WTC11 (cell line): ENCODE measurements around the gene SPOCK1. TPM values are rescaled to one million over a fixed set of nuclear protein-coding genes. Genes with fewer than 3 reads are reported as not detected.

Experiments
- ATAC-seq: fragments of 200-7000 bp; cut with Tn5 transposase; 2 replicates; pipeline ENCODE4 v1.10.0; 2021; ENCODE audit warnings: mild to moderate bottlenecking, moderate library complexity
- CTCF ChIA-PET: fragments of 300-600 bp; sonication (Branson Sonifier 250); formaldehyde crosslinking; loops from one replicate; lab custom pipeline; 2021; ENCODE audit warnings: antibody characterized with exemption; lab: Charles Lee
- POLR2A ChIA-PET: fragments of 350-600 bp; sonication (Branson Sonifier 250); formaldehyde crosslinking; loops from one replicate; lab custom pipeline; 2021; ENCODE audit warnings: antibody characterized with exemption; lab: Charles Lee
- DNase-seq: peaks from one replicate; pipeline ENCODE4 v3.0.0; 2021; ENCODE audit warnings: low spot score
- H3K27ac Mint-ChIP-seq: 2 replicates; pipeline ENCODE4 v1.8.0; 2021; ENCODE audit warnings: mixed read lengths
- H3K27me3 Mint-ChIP-seq: 2 replicates; pipeline ENCODE4 v1.8.0; 2021; ENCODE audit warnings: low read depth, mild to moderate bottlenecking, moderate library complexity, mixed read lengths
- H3K36me3 Mint-ChIP-seq: 2 replicates; pipeline ENCODE4 v1.8.0; 2021; ENCODE audit warnings: mixed read lengths
- H3K4me1 Mint-ChIP-seq: 2 replicates; pipeline ENCODE4 v1.8.0; 2022; ENCODE audit warnings: mixed read lengths
- H3K4me3 Mint-ChIP-seq: 2 replicates; pipeline ENCODE4 v1.8.0; 2021; ENCODE audit warnings: mild to moderate bottlenecking, moderate library complexity, mixed read lengths
- H3K9me3 Mint-ChIP-seq: 2 replicates; pipeline ENCODE4 v1.8.0; 2021; ENCODE audit warnings: mixed read lengths
- ELF4 ChIP-seq: sonication (generic); formaldehyde crosslinking; IDR thresholded peaks from 2 replicates; pipeline ENCODE4 v1.8.1; 2022; ENCODE audit warnings: low read depth, mild to moderate bottlenecking, moderate library complexity, missing genetic modification reagents
- ETV6 ChIP-seq: sonication (generic); formaldehyde crosslinking; IDR thresholded peaks from 2 replicates; pipeline ENCODE4 v1.8.1; 2022; ENCODE audit warnings: mild to moderate bottlenecking, missing genetic modification reagents
- FOXJ3 ChIP-seq: sonication (generic); formaldehyde crosslinking; IDR thresholded peaks from 2 replicates; pipeline ENCODE4 v1.9.0; 2021; ENCODE audit warnings: missing genetic modification reagents, mild to moderate bottlenecking, borderline replicate concordance
- GTF2I ChIP-seq: fragments of 250-450 bp; sonication (Bioruptor Pico); conservative IDR thresholded peaks from 2 replicates; pipeline ENCODE4 v1.4.0; 2021; ENCODE audit warnings: mild to moderate bottlenecking
- HMGA2 ChIP-seq: fragments of 250-450 bp; sonication (Bioruptor Pico); IDR thresholded peaks from 2 replicates; pipeline ENCODE4 v1.4.0; 2021; ENCODE audit warnings: mild to moderate bottlenecking, moderate library complexity
- JAZF1 ChIP-seq: fragments of 250-450 bp; sonication (Bioruptor Pico); IDR thresholded peaks from 2 replicates; pipeline ENCODE4 v1.9.0; 2021; ENCODE audit warnings: moderate library complexity, mild to moderate bottlenecking, inconsistent platforms
- MYBL2 ChIP-seq: sonication (generic); formaldehyde crosslinking; IDR thresholded peaks from 2 replicates; pipeline ENCODE4 v1.8.1; 2023; ENCODE audit warnings: mild to moderate bottlenecking, moderate library complexity, missing genetic modification reagents
- NFE2L1 ChIP-seq: sonication (generic); formaldehyde crosslinking; IDR thresholded peaks from 2 replicates; pipeline ENCODE4 v1.8.1; 2023; ENCODE audit warnings: missing genetic modification reagents
- SMAD4 ChIP-seq: sonication (generic); formaldehyde crosslinking; IDR thresholded peaks from 2 replicates; pipeline ENCODE4 v1.8.0; 2022; ENCODE audit warnings: mild to moderate bottlenecking, missing genetic modification reagents
- SP1 ChIP-seq: sonication (generic); formaldehyde crosslinking; conservative IDR thresholded peaks from 2 replicates; pipeline ENCODE4 v1.8.1; 2022; ENCODE audit warnings: missing genetic modification reagents
- STAT6 ChIP-seq: sonication (generic); formaldehyde crosslinking; conservative IDR thresholded peaks from 2 replicates; pipeline ENCODE4 v1.8.1; 2023; ENCODE audit warnings: mild to moderate bottlenecking, low read depth, missing genetic modification reagents, moderate library complexity
- TCF7 ChIP-seq: sonication (generic); formaldehyde crosslinking; IDR thresholded peaks from 2 replicates; pipeline ENCODE4 v1.8.0; 2022; ENCODE audit warnings: mild to moderate bottlenecking, low read depth, missing genetic modification reagents, moderate library complexity
- ZBTB21 ChIP-seq: sonication (generic); formaldehyde crosslinking; IDR thresholded peaks from 2 replicates; pipeline ENCODE4 v1.8.1; 2023; ENCODE audit warnings: mild to moderate bottlenecking, missing genetic modification reagents, borderline replicate concordance
- total RNA-seq: library from RNA; stranded (reverse); gene quantifications from 3 replicates; pipeline ENCODE4 v1.2.3, GENCODE V29; 2021
- TF ChIP-seq, protein P1 (sequence below): sonication (generic); formaldehyde crosslinking; IDR thresholded peaks from 2 replicates; pipeline ENCODE4 v1.8.0; 2022; ENCODE audit warnings: missing genetic modification reagents
- TF ChIP-seq, protein P2 (sequence below): sonication (generic); formaldehyde crosslinking; IDR thresholded peaks from 2 replicates; pipeline ENCODE4 v1.8.1; 2023; ENCODE audit warnings: mild to moderate bottlenecking, missing genetic modification reagents
- TF ChIP-seq, protein P3 (sequence below): sonication (generic); formaldehyde crosslinking; IDR thresholded peaks from 2 replicates; pipeline ENCODE4 v1.8.0; 2022; ENCODE audit warnings: mild to moderate bottlenecking, missing genetic modification reagents
- TF ChIP-seq, protein P4 (sequence below): sonication (generic); formaldehyde crosslinking; IDR thresholded peaks from 2 replicates; pipeline ENCODE4 v1.8.0; 2022; ENCODE audit warnings: mild to moderate bottlenecking, missing genetic modification reagents

Gene SPOCK1
- total RNA-seq, 1 experiment from 2014 or later = 15.2 TPM

- H3K36me3 Mint-ChIP-seq = no peaks in the 10 kb centered on the region
- no peak for ATAC-seq
Observed at GRCh38 chr5:137254119-137255090, 244.7 kb downstream of the SPOCK1 start.

DNA sequence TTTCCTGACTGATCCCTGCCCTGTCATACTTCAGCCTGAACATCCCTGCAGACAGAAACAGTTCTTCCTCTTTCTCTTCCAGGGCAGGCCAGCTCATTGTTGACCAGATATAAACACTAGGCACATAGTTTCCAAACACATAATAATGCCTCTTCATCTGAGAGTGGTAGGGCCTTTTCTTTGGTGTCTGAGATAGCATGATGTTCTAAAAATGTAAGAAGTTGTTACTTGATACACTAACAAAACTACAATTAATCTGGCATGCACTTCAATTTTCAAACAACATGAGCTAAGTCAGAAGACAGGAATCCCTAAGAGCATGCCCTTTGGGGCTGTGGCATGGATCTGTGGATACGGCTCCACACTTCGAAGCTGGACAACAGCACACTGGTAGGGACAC, 246.6 kb downstream of the SPOCK1 start:
- Mint-ChIP-seq H3K27ac (no peak overlapping the region), H3K36me3 (no peaks in the 10 kb centered on the region), H3K4me1 (no peaks in the 10 kb centered on the region), H3K4me3 (no peak overlapping the region), H3K27me3 (no peaks in the 10 kb centered on the region), H3K9me3 (no peaks in the 10 kb centered on the region)
- TF ChIP-seq, protein P1, sequence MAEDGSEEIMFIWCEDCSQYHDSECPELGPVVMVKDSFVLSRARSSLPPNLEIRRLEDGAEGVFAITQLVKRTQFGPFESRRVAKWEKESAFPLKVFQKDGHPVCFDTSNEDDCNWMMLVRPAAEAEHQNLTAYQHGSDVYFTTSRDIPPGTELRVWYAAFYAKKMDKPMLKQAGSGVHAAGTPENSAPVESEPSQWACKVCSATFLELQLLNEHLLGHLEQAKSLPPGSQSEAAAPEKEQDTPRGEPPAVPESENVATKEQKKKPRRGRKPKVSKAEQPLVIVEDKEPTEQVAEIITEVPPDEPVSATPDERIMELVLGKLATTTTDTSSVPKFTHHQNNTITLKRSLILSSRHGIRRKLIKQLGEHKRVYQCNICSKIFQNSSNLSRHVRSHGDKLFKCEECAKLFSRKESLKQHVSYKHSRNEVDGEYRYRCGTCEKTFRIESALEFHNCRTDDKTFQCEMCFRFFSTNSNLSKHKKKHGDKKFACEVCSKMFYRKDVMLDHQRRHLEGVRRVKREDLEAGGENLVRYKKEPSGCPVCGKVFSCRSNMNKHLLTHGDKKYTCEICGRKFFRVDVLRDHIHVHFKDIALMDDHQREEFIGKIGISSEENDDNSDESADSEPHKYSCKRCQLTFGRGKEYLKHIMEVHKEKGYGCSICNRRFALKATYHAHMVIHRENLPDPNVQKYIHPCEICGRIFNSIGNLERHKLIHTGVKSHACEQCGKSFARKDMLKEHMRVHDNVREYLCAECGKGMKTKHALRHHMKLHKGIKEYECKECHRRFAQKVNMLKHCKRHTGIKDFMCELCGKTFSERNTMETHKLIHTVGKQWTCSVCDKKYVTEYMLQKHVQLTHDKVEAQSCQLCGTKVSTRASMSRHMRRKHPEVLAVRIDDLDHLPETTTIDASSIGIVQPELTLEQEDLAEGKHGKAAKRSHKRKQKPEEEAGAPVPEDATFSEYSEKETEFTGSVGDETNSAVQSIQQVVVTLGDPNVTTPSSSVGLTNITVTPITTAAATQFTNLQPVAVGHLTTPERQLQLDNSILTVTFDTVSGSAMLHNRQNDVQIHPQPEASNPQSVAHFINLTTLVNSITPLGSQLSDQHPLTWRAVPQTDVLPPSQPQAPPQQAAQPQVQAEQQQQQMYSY = no peak
- TF ChIP-seq JAZF1 (CRISPR knock-in tag) (no peak), MYBL2 (CRISPR knock-in tag) (no peak), TCF7 (CRISPR knock-in tag) (no peak), FOXJ3 (no peak), GTF2I (CRISPR knock-in tag) (no peak)
- TF ChIP-seq, protein P2, sequence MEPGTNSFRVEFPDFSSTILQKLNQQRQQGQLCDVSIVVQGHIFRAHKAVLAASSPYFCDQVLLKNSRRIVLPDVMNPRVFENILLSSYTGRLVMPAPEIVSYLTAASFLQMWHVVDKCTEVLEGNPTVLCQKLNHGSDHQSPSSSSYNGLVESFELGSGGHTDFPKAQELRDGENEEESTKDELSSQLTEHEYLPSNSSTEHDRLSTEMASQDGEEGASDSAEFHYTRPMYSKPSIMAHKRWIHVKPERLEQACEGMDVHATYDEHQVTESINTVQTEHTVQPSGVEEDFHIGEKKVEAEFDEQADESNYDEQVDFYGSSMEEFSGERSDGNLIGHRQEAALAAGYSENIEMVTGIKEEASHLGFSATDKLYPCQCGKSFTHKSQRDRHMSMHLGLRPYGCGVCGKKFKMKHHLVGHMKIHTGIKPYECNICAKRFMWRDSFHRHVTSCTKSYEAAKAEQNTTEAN = no peak
- ChIA-PET POLR2A (no interaction called here), CTCF (interaction anchor here (1.0 to 1.1 kb wide), 2 partner anchors 68 to 178 kb away, joined by 3 to 5 read pairs; no protein-coding TSS in a partner anchor)
- DNase-seq = no peak
- no peak for ATAC-seq

More at GRCh38 chr5:137254119-137255090, 244.7 kb downstream of the SPOCK1 start:
- TF ChIP-seq SMAD4 (CRISPR knock-in tag) = no peak
- no peak for TF ChIP-seq SP1 (CRISPR knock-in tag)
- no peak for TF ChIP-seq STAT6 (CRISPR knock-in tag)
- no peaks in the 10 kb centered on the region for H3K4me1 Mint-ChIP-seq
- POLR2A ChIA-PET = no interaction called here
- H3K27me3 Mint-ChIP-seq = no peaks in the 10 kb centered on the region
- CTCF ChIA-PET = no interaction called here
- no peak for DNase-seq
- H3K27ac Mint-ChIP-seq = no peak overlapping the region
- H3K9me3 Mint-ChIP-seq = peaks cover 5% of the 10 kb centered on the region
- no peak overlapping the region for H3K4me3 Mint-ChIP-seq

- POLR2A ChIA-PET = no interaction called here
- DNase-seq (no peak), ATAC-seq (no peak)
- Mint-ChIP-seq H3K4me1 (no peaks in the 10 kb centered on the region), H3K27me3 (no peaks in the 10 kb centered on the region), H3K4me3 (no peak overlapping the region), H3K27ac (no peak overlapping the region), H3K36me3 (no peaks in the 10 kb centered on the region), H3K9me3 (no peaks in the 10 kb centered on the region)
- CTCF ChIA-PET = interaction anchor here (1.2 kb wide), 1 partner anchor 70 kb away, joined by 6 read pairs; no protein-coding TSS in a partner anchor
- TF ChIP-seq ZBTB21 (CRISPR knock-in tag) = no peak
- no peak for TF ChIP-seq ETV6 (CRISPR knock-in tag)
- TF ChIP-seq, protein P1 = no peak
- TF ChIP-seq, protein P3, sequence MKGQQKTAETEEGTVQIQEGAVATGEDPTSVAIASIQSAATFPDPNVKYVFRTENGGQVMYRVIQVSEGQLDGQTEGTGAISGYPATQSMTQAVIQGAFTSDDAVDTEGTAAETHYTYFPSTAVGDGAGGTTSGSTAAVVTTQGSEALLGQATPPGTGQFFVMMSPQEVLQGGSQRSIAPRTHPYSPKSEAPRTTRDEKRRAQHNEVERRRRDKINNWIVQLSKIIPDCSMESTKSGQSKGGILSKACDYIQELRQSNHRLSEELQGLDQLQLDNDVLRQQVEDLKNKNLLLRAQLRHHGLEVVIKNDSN (CRISPR knock-in tag) = no peak
- TF ChIP-seq NFE2L1 (CRISPR knock-in tag) = no peak
- TF ChIP-seq, protein P4, sequence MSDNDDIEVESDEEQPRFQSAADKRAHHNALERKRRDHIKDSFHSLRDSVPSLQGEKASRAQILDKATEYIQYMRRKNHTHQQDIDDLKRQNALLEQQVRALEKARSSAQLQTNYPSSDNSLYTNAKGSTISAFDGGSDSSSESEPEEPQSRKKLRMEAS = no peak
- no peak for TF ChIP-seq SMAD4 (CRISPR knock-in tag)
- TF ChIP-seq ELF4 (CRISPR knock-in tag) = no peak
- no peak for TF ChIP-seq GTF2I (CRISPR knock-in tag)
- TF ChIP-seq HMGA2 = no peak
Observed at GRCh38 chr5:137250421-137250820, 248.7 kb downstream of the SPOCK1 start.
